ENCODE results near the gene PLA2G2D. TPM values are rescaled to one million over a fixed set of nuclear protein-coding genes. Genes with fewer than 3 reads are reported as not detected.
A peak's percentile ranks its signal among the peaks of the same experiment; 100 is the strongest.

PLA2G2D gene
- total and polyA plus RNA-seq, 2 of the 8 experiments (the other 6 are each of a cell fraction or from before 2014, with no cell fraction given) = not detected

DNA sequence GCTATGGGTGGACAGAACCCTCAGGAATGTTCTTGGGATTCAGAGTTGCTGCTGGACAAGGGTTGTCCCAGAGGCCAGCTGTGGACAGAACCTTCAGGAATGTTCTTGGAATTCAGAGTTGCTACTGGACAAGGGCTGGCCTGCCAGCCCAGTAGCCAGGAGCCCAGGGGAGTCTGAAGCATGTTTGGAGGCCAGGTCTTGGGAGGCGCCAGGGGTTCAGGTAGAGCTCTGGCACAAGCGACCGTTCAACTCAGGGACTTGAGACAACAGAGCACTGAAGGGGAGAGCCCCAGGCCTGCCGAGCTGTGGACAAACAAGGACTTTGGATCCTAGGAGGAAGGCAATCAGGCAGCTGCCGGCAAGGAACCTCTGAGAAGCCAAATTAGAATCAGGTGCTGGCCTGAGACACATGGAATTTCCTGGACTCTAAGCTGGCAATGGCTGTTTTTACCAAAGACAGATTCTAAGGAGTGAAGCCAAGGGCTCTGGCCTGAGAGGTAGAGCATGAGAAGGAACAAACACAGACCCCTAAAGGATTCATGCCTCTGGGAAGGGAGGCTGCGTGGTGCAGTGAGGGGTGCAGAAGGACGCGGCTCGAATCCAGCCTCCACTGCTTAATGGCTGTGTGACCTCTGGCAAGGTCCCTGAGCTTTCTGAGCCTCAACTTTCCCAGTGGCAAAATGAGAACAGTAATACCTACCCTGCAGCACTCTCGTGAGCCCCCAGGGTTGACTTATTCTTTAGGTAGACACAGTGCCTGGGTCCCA, 36.0 kb downstream of the PLA2G2D start:
- Histone ChIP-seq H3K36me3 (ENCODE audit: control insufficient read depth in 2 of 4, insufficient read depth in 4 of 4, low read length in 3 of 4) (no peaks in the 10 kb centered on the region), H2BK120ac (replicated peaks; ENCODE audit: low read depth, low read length) (no peak overlapping the region), H3K27ac (ENCODE audit: low read depth, low read length) (no peak overlapping the region), H3K9ac (replicated peaks in 1 of 4; ENCODE audit: extremely low read depth in 1 of 4, low read depth in 3 of 4, low read length in 3 of 4) (no peak overlapping the region), H2BK15ac (ENCODE audit: low read length) (no peak overlapping the region), H3K23me2 (ENCODE audit: low read depth, low read length) (no peaks in the 10 kb centered on the region), H3K27me3 (replicated peaks in 1 of 4; ENCODE audit: control insufficient read depth in 3 of 4, extremely low read depth in 1 of 4, insufficient read depth in 3 of 4, low read length in 3 of 4) (no peaks in the 10 kb centered on the region), H3K18ac (ENCODE audit: extremely low read depth, low read length) (peak overlapping the region; percentile 48; the same call in 1 of the 2 replicates), H3K79me1 (ENCODE audit: low read depth, low read length) (no peaks in the 10 kb centered on the region), H4K8ac (ENCODE audit: extremely low read depth, insufficient read depth, low read length) (no peak overlapping the region), H2BK5ac (ENCODE audit: low read depth, low read length) (no peak overlapping the region), H2AFZ (ENCODE audit: low read length) (no peak overlapping the region), H3K14ac (ENCODE audit: insufficient read length) (no peak overlapping the region), H3K4me3 (ENCODE audit: extremely low read depth in 1 of 4, insufficient read depth in 2 of 4, low read depth in 3 of 4, low read length in 4 of 4) (no peak overlapping the region), H4K91ac (replicated peaks; ENCODE audit: insufficient read length, low read length) (no peak overlapping the region), H3K56ac (replicated peaks; ENCODE audit: insufficient read length, low read depth, low read length) (no peak overlapping the region), H3K79me2 (ENCODE audit: control insufficient read depth in 1 of 2, insufficient read depth in 2 of 2, low read length in 2 of 2) (no peaks in the 10 kb centered on the region), H3K23ac (ENCODE audit: insufficient read length) (no peak overlapping the region), H2AK5ac (ENCODE audit: low read depth, low read length) (no peak overlapping the region), H2BK12ac (ENCODE audit: low read depth, low read length) (no peak overlapping the region), H4K20me1 (replicated peaks in 1 of 2; ENCODE audit: control insufficient read depth in 1 of 2, insufficient read depth in 2 of 2, low read length in 2 of 2) (no peaks in the 10 kb centered on the region), H3K4ac (replicated peaks; ENCODE audit: insufficient read length, low read depth, low read length) (no peak overlapping the region), H4K5ac (ENCODE audit: insufficient read length, low read depth, low read length) (no peak overlapping the region), H3K4me1 (replicated peaks in 1 of 4; ENCODE audit: control insufficient read depth in 3 of 4, insufficient read depth in 4 of 4, low read length in 3 of 4) (no peaks in the 10 kb centered on the region; a peak in 1 of 7 replicates), H3K9me3 (ENCODE audit: insufficient read depth in 2 of 2, low read depth in 1 of 2, low read length in 1 of 2) (no peaks in the 10 kb centered on the region), H3K4me2 (ENCODE audit: insufficient read depth in 1 of 2, low read depth in 2 of 2, low read length in 2 of 2) (no peak overlapping the region), H2BK20ac (ENCODE audit: low read length) (no peak overlapping the region)
- 89% methylated on average over 10 of the region's 10 CpGs; no CpG with 5 or more reads in 1 of the 2 experiments for WGBS, 2 experiments (ENCODE audit: extremely low coverage in 1 of 2, insufficient coverage in 1 of 2, insufficient read length in 1 of 2, insufficient replicate concordance in 2 of 2, low coverage in 1 of 2, low lambda C conversion rate in 2 of 2, missing lambda C conversion rate in 1 of 2)
- CTCF ChIA-PET (ENCODE audit: partially characterized antibody) = interaction anchor here (0.8 to 0.9 kb wide), 2 partner anchors 69 to 106 kb away, joined by 3 read pairs; no protein-coding TSS in a partner anchor
- POLR2A ChIA-PET (ENCODE audit: partially characterized antibody) = interaction anchor here (1.1 kb wide), 1 partner anchor 34 kb away, joined by 3 read pairs; no protein-coding TSS in a partner anchor
- DNase-seq (ENCODE audit: low read depth in 1 of 2, low spot score in 2 of 2) = no peak
- no peak for FAIRE-seq
- TF ChIP-seq KDM4A (IDR thresholded peaks at IDR 0.05; ENCODE audit: low read depth, low read length, severe bottlenecking) (no peak), KDM5A (IDR thresholded peaks at IDR 0.05; ENCODE audit: low read length) (no peak), ASH2L (IDR thresholded peaks at IDR 0.05; ENCODE audit: low read length) (no peak), NANOG (IDR thresholded peaks at IDR 0.05; ENCODE audit: insufficient read depth, low read depth, low read length, poor library complexity, severe bottlenecking) (no peak), EP300 (IDR thresholded peaks at IDR 0.05; ENCODE audit: borderline replicate concordance in 1 of 2, low read depth in 2 of 2, low read length in 2 of 2) (no peak), HDAC2 (IDR thresholded peaks at IDR 0.05; ENCODE audit: borderline replicate concordance in 1 of 2, low read depth in 2 of 2, low read length in 2 of 2) (no peak), TCF12 (IDR thresholded peaks at IDR 0.05; ENCODE audit: low read depth, low read length) (no peak), CREB1 (IDR thresholded peaks at IDR 0.05) (no peak), PHF8 (conservative IDR thresholded peaks at IDR 0.05; ENCODE audit: low read depth, low read length) (no peak), SRF (IDR thresholded peaks at IDR 0.05; ENCODE audit: low read depth, low read length) (no peak), CEBPB (IDR thresholded peaks at IDR 0.05; ENCODE audit: low read depth, low read length) (no peak)
- TF ChIP-seq, protein P1, sequence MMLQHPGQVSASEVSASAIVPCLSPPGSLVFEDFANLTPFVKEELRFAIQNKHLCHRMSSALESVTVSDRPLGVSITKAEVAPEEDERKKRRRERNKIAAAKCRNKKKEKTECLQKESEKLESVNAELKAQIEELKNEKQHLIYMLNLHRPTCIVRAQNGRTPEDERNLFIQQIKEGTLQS (IDR thresholded peaks at IDR 0.05; ENCODE audit: insufficient read depth, low read depth, low read length) = no peak
